SK-N-SH treated with all-trans-retinoic acid at 6 μM for 48 hours (cell line): ENCODE measurements around the gene TENT4B.

Source experiments
- ATAC-seq: fragments of 200-7000 bp; cut with Tn5 transposase; 3 replicates; pipeline ENCODE4 v1.9.1; 2020; ENCODE audit warnings: mild to moderate bottlenecking, moderate library complexity
- BACH2 ChIP-seq: fragments of 250-450 bp; sonication (Bioruptor Pico); IDR thresholded peaks from 2 replicates; pipeline ENCODE4 v1.9.0; 2021; ENCODE audit warnings: mild to moderate bottlenecking, borderline replicate concordance
- CREB5 ChIP-seq: fragments of 250-450 bp; sonication (Bioruptor Pico); IDR thresholded peaks from 2 replicates; pipeline ENCODE4 v1.5.1; 2020; ENCODE audit warnings: low read depth, mild to moderate bottlenecking, moderate library complexity
- CSDC2 ChIP-seq: fragments of 250-450 bp; sonication (Bioruptor Pico); IDR thresholded peaks from 2 replicates; pipeline ENCODE4 v1.5.0; 2020; ENCODE audit warnings: mild to moderate bottlenecking, moderate library complexity
- CSRNP3 ChIP-seq: fragments of 250-450 bp; sonication (Bioruptor Pico); IDR thresholded peaks from 2 replicates; pipeline ENCODE4 v1.5.1; 2021; ENCODE audit warnings: mild to moderate bottlenecking, moderate library complexity
- ESRRG ChIP-seq: fragments of 250-450 bp; sonication (Bioruptor Pico); IDR thresholded peaks from 2 replicates; pipeline ENCODE4 v1.6.1; 2021; ENCODE audit warnings: mild to moderate bottlenecking
- GLIS3 ChIP-seq: fragments of 250-450 bp; sonication (Bioruptor Pico); IDR thresholded peaks from 2 replicates; pipeline ENCODE4 v1.5.0; 2020; ENCODE audit warnings: mild to moderate bottlenecking, moderate library complexity
- ISL1 ChIP-seq: fragments of 250-450 bp; sonication (Bioruptor Pico); IDR thresholded peaks from 2 replicates; pipeline ENCODE4 v2.1.2; 2022; ENCODE audit warnings: mild to moderate bottlenecking, moderate library complexity
- OSR1 ChIP-seq: fragments of 250-450 bp; sonication (Bioruptor Pico); IDR thresholded peaks from 2 replicates; pipeline ENCODE4 v1.8.0; 2022; ENCODE audit warnings: moderate library complexity, mild to moderate bottlenecking, inconsistent platforms
- PATZ1 ChIP-seq: fragments of 250-450 bp; sonication (Bioruptor Pico); IDR thresholded peaks from 2 replicates; pipeline ENCODE4 v1.8.0; 2020; ENCODE audit warnings: mild to moderate bottlenecking, moderate library complexity, borderline replicate concordance
- POU6F1 ChIP-seq: fragments of 250-450 bp; sonication (Bioruptor Pico); IDR thresholded peaks from 2 replicates; pipeline ENCODE4 v1.8.0; 2021; ENCODE audit warnings: low read depth, mild to moderate bottlenecking, moderate library complexity, borderline replicate concordance
- PPARA ChIP-seq: fragments of 250-450 bp; sonication (Bioruptor Pico); IDR thresholded peaks from 2 replicates; pipeline ENCODE4 v1.5.0; 2020; ENCODE audit warnings: mild to moderate bottlenecking, borderline replicate concordance
- RARB ChIP-seq: fragments of 250-450 bp; sonication (Bioruptor Pico); IDR thresholded peaks from 2 replicates; pipeline ENCODE4 v1.8.0; 2021; ENCODE audit warnings: mild to moderate bottlenecking, moderate library complexity
- SNAI2 ChIP-seq: fragments of 250-450 bp; sonication (Bioruptor Pico); IDR thresholded peaks from 2 replicates; pipeline ENCODE4 v1.5.0; 2020; ENCODE audit warnings: mild to moderate bottlenecking, moderate library complexity
- TCF4 ChIP-seq: fragments of 250-450 bp; sonication (Bioruptor Pico); IDR thresholded peaks from 2 replicates; pipeline ENCODE4 v1.8.0; 2021; ENCODE audit warnings: mild to moderate bottlenecking, moderate library complexity, borderline replicate concordance
- TOX ChIP-seq: fragments of 250-450 bp; sonication (Bioruptor Pico); IDR thresholded peaks from 2 replicates; pipeline ENCODE4 v1.8.0; 2021; ENCODE audit warnings: mild to moderate bottlenecking, moderate library complexity, borderline replicate concordance
- TSHZ2 ChIP-seq: fragments of 250-450 bp; sonication (Bioruptor Pico); IDR thresholded peaks from 2 replicates; pipeline ENCODE4 v1.5.0; 2020; ENCODE audit warnings: mild to moderate bottlenecking, moderate library complexity
- ZC3H10 ChIP-seq: fragments of 250-450 bp; sonication (Bioruptor Pico); IDR thresholded peaks from 2 replicates; pipeline ENCODE4 v1.5.1; 2021; ENCODE audit warnings: mild to moderate bottlenecking, moderate library complexity
- ZFP30 ChIP-seq: fragments of 450-650 bp; formaldehyde crosslinking; IDR thresholded peaks from 2 replicates; pipeline ENCODE4 v1.5.0; 2022; ENCODE audit warnings: mild to moderate bottlenecking, moderate library complexity
- ZNF565 ChIP-seq: fragments of 450-650 bp; formaldehyde crosslinking; conservative IDR thresholded peaks from 2 replicates; pipeline ENCODE4 v1.5.0; 2020; ENCODE audit warnings: low read depth, mild to moderate bottlenecking, moderate library complexity
- ZNF70 ChIP-seq: fragments of 450-650 bp; formaldehyde crosslinking; IDR thresholded peaks from 2 replicates; pipeline ENCODE4 v1.5.0; 2020; ENCODE audit warnings: mild to moderate bottlenecking, moderate library complexity
- ZNF8 ChIP-seq: fragments of 450-650 bp; formaldehyde crosslinking; IDR thresholded peaks from 2 replicates; pipeline ENCODE4 v1.5.0; 2020; ENCODE audit warnings: mild to moderate bottlenecking, moderate library complexity

The TENT4B gene

GRCh38 chr16:50154420-50154950, 1.4 kb downstream of the TENT4B start:
- no peak for ATAC-seq
- no peak for TF ChIP-seq TSHZ2 (CRISPR knock-in tag)
- no peak for TF ChIP-seq RARB (CRISPR knock-in tag)
- no peak for TF ChIP-seq PPARA (CRISPR knock-in tag)
- TF ChIP-seq PATZ1 (CRISPR knock-in tag), result no peak
- no peak for TF ChIP-seq ESRRG
- no peak for TF ChIP-seq CREB5 (CRISPR knock-in tag)
- no peak for TF ChIP-seq ZNF70 (CRISPR knock-in tag)
- TF ChIP-seq CSDC2 (CRISPR knock-in tag), result no peak
- no peak for TF ChIP-seq ZFP30 (CRISPR knock-in tag)
- TF ChIP-seq GLIS3, result no peak
- no peak for TF ChIP-seq ZC3H10
- TF ChIP-seq OSR1 (CRISPR knock-in tag), result no peak
- no peak for TF ChIP-seq ZNF8 (CRISPR knock-in tag)
- TF ChIP-seq ISL1 (CRISPR knock-in tag), result no peak
- TF ChIP-seq SNAI2, result no peak
- no peak for TF ChIP-seq ZNF565 (CRISPR knock-in tag)
- no peak for TF ChIP-seq CSRNP3
- TF ChIP-seq TCF4, result no peak
- no peak for TF ChIP-seq BACH2 (CRISPR knock-in tag)

- TF ChIP-seq ZC3H10 (no peak), BACH2 (CRISPR knock-in tag) (no peak), CSDC2 (CRISPR knock-in tag) (no peak), SNAI2 (no peak), TOX (CRISPR knock-in tag) (no peak), POU6F1 (CRISPR knock-in tag) (no peak), TCF4 (no peak), PATZ1 (CRISPR knock-in tag) (no peak)
- ATAC-seq, result no peak
Observed at GRCh38 chr16:50155925-50156324, 2.8 kb downstream of the TENT4B start.
